IPS-18c (cell line): ENCODE data around the gene BPTF.
"Not testable (repeated sequence)": the region's sequence is repeated elsewhere in the genome, so short reads cannot be mapped to it uniquely, and the experiment has no call there.

Experiments used
- H3K4me3 ChIP-seq: 2 replicates; pipeline ENCODE4 v1.7.0; 2013; ENCODE audit warnings: low read depth, mild to moderate bottlenecking, low read length, moderate library complexity; ENCODE audit not compliant: insufficient read depth
- H3K9me3 ChIP-seq: one replicate; pipeline ENCODE4 v1.6.1; 2013; ENCODE audit warnings: mild to moderate bottlenecking, low read length, moderate library complexity; ENCODE audit not compliant: control insufficient read depth, insufficient read depth

BPTF gene, protein sequence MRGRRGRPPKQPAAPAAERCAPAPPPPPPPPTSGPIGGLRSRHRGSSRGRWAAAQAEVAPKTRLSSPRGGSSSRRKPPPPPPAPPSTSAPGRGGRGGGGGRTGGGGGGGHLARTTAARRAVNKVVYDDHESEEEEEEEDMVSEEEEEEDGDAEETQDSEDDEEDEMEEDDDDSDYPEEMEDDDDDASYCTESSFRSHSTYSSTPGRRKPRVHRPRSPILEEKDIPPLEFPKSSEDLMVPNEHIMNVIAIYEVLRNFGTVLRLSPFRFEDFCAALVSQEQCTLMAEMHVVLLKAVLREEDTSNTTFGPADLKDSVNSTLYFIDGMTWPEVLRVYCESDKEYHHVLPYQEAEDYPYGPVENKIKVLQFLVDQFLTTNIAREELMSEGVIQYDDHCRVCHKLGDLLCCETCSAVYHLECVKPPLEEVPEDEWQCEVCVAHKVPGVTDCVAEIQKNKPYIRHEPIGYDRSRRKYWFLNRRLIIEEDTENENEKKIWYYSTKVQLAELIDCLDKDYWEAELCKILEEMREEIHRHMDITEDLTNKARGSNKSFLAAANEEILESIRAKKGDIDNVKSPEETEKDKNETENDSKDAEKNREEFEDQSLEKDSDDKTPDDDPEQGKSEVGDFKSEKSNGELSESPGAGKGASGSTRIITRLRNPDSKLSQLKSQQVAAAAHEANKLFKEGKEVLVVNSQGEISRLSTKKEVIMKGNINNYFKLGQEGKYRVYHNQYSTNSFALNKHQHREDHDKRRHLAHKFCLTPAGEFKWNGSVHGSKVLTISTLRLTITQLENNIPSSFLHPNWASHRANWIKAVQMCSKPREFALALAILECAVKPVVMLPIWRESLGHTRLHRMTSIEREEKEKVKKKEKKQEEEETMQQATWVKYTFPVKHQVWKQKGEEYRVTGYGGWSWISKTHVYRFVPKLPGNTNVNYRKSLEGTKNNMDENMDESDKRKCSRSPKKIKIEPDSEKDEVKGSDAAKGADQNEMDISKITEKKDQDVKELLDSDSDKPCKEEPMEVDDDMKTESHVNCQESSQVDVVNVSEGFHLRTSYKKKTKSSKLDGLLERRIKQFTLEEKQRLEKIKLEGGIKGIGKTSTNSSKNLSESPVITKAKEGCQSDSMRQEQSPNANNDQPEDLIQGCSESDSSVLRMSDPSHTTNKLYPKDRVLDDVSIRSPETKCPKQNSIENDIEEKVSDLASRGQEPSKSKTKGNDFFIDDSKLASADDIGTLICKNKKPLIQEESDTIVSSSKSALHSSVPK (N-terminal part only)

DNA sequence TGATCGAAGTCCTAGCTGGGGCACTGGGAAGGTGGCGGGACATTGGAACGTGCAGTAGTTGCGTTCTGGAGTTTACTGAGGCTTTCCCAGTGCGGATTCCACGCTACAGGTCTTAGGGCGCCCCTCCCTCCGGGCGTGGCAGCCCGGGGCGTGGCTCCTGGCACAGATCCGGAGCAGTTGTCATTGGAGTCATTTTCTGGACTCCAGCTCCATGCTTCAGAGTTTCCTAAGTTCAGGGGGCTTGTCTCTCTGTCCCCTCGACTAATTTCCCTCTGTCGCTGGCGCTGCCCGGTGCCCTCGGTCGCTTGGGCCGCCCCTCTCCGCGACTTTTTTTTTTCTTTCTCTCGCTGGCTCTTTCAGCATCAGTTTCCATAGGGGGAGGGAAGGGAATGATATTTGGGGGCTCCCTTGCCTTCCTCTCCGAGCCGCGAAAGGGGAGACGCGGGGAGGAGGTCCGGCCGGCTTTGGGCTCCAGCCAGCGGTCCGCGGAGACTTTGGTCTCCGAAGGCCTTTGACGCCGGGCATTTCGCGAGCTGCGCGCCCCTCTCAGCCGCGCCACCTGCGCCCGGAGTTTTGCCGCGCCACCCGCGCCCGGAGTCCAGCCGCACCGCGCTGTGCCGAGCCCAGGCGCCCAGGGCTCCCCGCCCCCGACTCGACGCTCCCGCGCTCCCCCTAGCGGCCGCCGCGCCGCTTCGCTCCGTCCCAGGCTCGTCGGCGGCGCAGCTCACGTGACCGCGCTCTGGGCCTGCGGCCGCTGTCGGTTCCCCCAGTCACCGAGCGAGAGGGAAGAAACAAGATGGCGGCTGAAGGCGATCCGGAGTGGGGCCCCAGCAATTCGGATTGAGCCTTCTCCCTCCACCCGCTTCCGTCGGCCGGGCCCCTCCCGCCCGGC is at the start of gene BPTF:
Gene BPTF, plus strand, starts transcription at position 769 of the 892 bp plus-strand sequence. CDS start 222 bp downstream, outside the sequence.
- Histone ChIP-seq H3K9me3 (no peaks in the 10 kb centered on the region), H3K4me3 (peak within 1 kb of the TSS; percentile 84)

DNA sequence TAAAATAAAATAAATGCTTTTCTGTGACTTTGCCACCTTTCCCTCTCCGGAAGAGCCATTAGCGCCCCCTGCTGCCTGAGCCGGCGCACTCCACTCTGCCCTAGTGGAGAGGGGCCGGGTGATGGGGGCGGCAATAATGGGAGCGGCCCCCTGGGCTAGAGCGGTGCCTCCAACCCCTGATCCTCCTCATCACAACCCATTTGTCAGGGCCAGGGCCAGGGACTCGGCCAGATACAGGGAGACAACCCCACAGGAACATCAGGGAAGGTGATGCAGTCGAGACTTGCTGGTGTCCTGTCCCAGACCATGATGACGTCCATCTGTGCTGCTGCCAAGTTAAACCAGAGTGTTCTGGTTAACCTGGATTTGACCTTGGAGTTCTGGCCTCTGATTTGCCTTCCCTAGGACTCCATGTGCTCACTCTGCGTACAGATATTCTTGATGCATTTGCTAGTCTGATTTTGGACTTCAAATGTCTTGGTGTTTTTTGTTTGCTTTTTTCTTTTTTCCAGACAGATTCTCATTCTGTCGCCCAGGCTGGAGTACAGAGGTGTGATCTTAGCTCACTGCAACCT is 46.1 kb upstream of the BPTF start:
- H3K4me3 ChIP-seq = no peak overlapping the region

DNA sequence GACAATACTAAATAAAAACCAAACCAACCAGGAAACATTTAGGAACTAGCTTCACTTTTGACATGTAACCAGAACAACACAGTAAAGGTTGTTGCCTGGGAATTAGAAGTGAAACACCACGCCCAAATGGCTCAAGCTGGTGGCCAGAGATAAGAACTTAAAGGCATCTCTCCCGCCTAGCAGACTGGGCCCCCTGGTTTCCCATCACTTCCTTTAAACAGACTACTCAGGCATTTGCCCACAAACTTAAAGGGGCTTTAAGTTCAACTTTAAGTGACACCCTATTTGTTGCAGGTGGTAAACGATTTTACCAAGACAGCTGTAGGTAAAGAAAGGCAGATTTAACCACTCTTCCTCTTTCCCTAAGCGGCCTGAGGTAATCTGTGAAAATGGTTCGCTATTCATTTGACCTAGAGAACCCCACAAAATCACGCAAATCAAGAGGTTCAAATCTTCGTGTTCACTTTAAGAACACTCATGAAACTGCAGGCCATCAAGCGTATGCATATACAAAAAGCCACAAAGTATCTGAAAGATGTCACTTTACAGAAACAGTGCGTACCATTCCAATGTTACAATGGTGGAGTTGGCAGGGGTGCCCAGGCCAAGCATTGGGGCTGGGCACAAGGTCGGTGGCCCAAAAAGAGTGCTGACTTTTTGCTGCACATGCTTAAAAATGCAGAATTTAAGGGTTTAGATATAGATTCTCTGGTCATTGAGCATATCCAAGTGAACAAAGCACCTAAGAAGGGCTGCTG is 40.8 kb upstream of the BPTF start:
- Histone ChIP-seq H3K4me3 (no peak overlapping the region), H3K9me3 (no peaks in the 10 kb centered on the region)

More for the DNA sequence above, 46.1 kb upstream of the BPTF start:
- no peaks in the 10 kb centered on the region for H3K9me3 ChIP-seq

DNA sequence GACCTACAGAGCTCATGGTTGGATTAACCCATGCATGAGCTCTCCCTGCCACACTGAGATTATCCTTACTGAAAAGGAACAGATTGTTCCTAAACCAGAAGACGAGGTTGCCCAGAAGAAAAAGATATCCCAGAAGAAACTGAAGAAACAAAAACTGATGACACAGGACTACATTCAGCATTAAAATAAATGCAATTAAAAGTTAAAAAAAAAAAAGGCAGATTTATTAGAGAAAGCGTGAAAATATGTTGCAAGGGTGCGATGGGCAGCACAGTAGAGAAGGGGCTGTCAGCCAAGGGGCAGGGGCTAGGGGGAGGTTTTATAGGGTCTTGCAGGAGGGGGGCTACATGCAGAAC is 40.2 kb upstream of the BPTF start:
- Histone ChIP-seq H3K9me3 (no peaks in the 10 kb centered on the region), H3K4me3 (no peak overlapping the region)

DNA sequence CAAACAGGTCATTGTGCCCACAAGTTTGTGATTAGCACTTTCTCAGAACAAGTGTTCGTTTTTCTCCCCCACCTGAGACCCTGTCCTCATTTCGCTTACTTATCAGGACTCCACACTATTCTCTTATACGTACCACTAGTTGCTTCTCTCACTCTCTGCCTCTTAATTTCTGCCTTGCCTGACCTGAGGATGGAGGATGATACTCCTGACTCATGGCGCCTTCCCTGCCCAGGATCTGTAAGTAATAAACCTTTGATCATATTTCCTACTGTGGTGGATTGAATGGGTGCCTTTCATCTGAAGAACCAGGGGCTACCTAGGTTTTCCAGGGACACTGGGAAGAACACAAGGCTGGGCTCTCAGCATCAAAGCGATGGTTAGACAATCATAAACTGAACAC is 39.8 kb upstream of the BPTF start:
- Histone ChIP-seq H3K4me3 (no peak overlapping the region), H3K9me3 (no peaks in the 10 kb centered on the region)

DNA sequence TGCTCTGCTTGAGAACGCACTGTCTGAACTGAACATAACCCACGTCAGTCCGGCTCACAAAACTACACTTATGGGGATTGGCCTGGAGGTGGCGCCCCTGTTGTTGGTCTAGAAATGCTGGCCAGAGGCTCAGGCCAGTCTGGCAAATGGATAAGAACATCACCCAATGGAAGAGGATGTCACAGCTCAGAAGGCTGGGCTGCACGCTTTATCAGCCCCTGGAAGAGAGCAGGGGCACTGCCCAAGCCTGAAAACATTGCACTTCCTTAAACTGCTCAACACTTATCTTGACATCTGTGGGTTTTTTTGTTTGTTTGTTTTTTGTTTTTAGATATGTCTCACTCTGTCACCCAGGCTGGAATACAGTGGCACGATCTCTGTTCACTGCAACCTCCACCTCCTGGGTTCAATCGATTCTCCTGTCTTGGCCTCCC is 24.8 kb upstream of the BPTF start:
- H3K4me3 ChIP-seq = no peak overlapping the region
- H3K9me3 ChIP-seq = no peaks in the 10 kb centered on the region

DNA sequence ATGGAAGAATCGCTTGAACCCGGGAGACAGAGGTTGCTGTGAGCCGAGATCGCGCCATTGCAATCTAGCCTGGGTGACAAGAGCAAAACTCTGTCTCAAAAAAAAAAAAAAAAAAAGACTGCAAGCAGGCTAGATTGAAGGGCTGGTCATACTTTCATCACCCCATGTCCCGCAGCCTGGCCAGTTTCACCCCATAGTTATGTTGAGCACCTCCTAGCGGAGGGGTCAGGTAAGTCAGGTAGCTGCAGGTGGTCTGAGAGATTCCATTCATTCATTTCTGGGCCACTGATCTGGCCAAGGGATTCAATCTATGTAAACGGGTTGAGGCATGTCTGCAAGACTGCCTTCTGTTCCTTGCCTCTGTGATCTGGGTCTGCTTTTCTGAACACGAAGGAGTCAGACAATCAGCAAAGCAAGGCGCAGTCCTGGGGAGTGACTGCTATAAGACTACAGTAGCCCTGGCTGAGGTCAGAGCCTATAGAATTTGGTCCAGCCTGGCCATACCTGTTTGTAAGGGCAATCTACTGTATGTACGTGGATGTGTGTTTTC is 23.6 kb upstream of the BPTF start:
- Histone ChIP-seq H3K9me3 (no peaks in the 10 kb centered on the region), H3K4me3 (no peak overlapping the region)

DNA sequence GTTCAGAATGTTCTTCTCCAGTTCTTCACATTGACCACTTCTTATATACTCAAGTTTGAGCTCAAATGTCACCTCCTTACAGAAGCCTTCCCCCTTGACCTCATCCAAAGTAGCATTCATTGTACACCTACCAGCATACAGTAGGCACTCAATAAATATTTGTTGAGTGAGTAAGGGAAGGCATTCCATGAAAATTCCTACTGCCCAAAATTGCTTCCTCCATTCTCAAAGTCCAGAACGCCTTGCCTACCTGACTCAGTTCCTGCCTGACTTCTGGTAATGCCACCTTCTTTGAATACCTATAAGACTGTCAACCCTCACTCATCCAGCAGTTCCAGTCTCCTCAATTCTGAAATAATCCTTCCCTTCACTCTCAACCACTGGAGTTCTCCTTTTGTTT is 14.8 kb upstream of the BPTF start:
- no peaks in the 10 kb centered on the region for H3K9me3 ChIP-seq
- no peak overlapping the region for H3K4me3 ChIP-seq

DNA sequence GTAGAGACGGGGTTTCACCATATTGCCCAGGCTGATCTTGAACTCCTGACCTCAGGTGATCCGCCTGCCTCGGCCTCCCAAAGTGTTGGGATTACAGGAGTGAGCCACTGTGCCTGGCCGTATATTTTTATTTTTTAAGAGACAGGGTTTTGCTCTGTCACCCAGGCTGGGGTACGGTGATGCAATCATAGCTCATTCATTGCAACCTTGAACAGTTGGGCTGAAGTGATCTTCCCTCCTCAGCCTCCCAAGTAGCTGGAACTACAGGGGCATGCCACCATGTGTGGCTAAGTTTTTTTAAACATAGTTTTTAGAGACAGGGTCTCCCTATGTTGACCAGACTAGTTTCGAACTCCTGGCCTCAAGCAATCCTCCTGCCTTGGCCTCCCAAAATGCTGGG is 12.9 kb upstream of the BPTF start:
- H3K4me3 ChIP-seq, H3K9me3 ChIP-seq: not testable (repeated sequence)

DNA sequence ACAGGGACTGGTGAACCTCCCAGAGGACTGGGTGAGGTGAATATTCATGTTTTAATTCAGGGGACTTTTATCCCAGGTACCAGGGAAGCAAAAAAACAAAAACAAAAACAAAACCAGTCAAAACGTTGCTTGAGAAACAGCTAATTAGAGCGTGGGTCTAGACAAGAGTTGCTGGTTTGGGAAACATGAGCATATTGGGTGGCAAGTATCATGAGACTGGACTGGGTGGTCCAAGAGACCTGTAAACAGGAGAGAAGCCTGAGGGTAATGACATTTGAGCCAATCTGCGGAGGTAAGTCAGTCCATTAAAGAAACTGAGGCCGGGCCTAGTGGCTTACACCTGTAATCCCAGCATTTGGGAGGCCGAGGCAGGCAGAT is 11.5 kb upstream of the BPTF start:
- no peak overlapping the region for H3K4me3 ChIP-seq
- H3K9me3 ChIP-seq = no peaks in the 10 kb centered on the region

DNA sequence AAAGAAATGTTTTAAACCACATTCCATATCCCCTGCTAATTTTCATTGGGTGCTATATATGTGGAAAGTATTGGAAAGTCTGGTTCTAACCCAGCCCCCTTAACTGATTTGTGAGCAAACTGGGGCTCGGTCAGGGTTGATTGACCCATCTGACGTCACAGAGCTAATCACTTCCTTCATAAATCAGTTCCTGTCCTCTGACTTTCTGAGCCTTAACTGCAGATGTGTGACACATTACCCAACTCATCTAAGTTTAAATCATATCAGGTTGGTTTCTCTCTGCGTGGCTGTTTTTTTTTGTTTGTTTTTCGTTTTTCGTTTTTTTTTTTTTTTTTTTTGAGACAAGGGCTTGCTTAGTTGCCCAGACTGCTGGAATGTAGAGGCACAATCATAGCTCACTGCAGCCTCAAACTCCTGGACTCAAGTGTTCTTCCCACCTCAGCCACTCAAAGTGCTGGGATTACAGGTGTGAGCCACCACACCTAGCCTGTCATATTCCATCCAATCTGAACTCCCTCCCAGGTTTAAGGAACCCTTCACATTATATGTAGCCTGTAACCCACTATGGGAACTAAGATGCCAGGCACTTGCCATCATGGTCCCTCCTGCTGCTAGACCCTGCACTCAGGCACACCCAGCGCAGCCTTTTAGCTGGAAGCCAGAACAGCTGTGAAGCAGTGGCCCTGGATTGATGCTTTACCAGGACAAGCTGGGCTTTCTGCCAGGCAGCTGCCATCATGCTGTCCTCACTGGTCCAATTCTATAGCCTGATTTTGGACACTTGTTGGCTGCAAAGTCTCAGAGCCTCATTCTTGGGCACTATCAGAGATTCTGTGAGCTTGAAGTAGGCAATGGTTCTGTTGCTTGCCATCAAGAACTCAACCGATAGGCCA is 6.9 kb upstream of the BPTF start:
- H3K9me3 ChIP-seq = no peaks in the 10 kb centered on the region
- no peak overlapping the region for H3K4me3 ChIP-seq

DNA sequence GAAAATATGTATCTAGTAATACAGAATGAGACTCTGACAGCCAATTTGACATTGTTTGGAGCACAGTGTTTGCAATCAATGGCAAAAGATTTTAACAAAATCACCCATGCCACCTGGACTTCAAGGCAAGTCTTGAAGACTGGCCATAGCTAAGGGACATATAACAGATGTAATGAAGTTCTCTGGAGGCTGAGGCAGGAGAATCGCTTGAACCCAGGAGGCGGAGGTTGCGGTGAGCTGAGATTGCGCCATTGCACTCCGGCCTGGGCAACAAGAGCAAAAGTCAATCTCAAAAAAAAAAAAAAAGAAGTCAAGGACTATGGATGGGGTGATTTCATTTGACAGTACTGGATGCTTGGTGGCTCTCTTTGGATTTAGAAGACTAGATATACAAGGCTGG is 5.6 kb upstream of the BPTF start:
- H3K4me3 ChIP-seq = no peak overlapping the region

DNA sequence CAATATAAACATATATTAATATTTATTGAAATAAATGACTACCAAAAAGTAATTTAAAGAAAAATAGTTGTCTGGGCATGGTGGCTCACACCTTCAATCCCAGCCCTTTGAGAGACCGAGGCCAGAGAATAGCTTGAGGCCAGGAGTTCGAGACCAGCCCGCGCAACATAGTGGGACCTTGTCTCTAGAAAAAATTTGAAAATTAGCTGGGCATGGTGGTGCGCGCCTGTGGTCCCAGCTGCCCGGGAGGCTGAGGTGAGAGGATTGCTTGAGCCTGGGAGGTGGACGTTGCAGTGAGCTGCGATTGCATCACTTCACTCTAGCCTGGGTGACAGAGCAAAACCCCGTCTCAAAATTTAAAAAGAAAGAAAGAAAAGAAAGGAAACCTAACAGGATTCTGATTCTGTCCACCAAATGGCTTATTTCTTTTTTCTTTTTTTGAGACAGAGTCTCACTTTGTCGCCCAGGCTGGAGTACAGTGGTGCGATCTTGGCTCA is 3.4 kb upstream of the BPTF start:
- no peaks in the 10 kb centered on the region for H3K9me3 ChIP-seq

More for the DNA sequence above, 5.6 kb upstream of the BPTF start:
- H3K9me3 ChIP-seq = no peaks in the 10 kb centered on the region

More for the DNA sequence above, 3.4 kb upstream of the BPTF start:
- H3K4me3 ChIP-seq = no peak overlapping the region
